PC-9 (cell line): ENCODE measurements around the gene SCAP.
"Not testable (repeated sequence)": the region's sequence is repeated elsewhere in the genome, so short reads cannot be mapped to it uniquely, and the experiment has no call there.

ENCODE experiments used
- EZH2 ChIP-seq: fragments of 200-600 bp; sonication (generic); IDR thresholded peaks from 2 replicates; pipeline ENCODE4 v1.8.0; 2017; ENCODE audit warnings: antibody characterized with exemption, low read depth
- TF ChIP-seq, protein P1 (sequence below): fragments of 200-600 bp; sonication (generic); conservative IDR thresholded peaks from 2 replicates; pipeline ENCODE4 v1.6.1; 2017; ENCODE audit warnings: mixed run types, antibody characterized with exemption, mild to moderate bottlenecking, moderate library complexity

DNA sequence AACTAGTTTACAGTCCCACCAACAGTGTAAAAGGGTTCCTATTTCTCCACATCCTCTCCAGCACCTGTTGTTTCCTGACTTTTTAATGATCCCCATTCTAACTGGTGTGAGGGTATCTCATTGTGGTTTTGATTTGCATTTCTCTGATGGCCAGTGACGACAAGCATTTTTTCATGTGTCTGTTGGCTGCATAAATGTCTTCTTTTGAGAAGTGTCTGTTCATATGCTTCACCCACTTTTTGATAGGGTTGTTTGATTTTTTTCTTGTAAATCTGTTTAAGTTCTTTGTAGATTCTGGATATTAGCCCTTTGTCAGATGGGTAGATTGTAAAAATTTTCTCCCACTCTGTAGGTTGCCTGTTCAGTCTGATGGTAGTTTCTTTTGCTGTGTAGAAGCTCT is 7.4 kb downstream of the SCAP start:
- TF ChIP-seq, protein P1, sequence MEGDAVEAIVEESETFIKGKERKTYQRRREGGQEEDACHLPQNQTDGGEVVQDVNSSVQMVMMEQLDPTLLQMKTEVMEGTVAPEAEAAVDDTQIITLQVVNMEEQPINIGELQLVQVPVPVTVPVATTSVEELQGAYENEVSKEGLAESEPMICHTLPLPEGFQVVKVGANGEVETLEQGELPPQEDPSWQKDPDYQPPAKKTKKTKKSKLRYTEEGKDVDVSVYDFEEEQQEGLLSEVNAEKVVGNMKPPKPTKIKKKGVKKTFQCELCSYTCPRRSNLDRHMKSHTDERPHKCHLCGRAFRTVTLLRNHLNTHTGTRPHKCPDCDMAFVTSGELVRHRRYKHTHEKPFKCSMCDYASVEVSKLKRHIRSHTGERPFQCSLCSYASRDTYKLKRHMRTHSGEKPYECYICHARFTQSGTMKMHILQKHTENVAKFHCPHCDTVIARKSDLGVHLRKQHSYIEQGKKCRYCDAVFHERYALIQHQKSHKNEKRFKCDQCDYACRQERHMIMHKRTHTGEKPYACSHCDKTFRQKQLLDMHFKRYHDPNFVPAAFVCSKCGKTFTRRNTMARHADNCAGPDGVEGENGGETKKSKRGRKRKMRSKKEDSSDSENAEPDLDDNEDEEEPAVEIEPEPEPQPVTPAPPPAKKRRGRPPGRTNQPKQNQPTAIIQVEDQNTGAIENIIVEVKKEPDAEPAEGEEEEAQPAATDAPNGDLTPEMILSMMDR: not testable (repeated sequence)
- not testable (repeated sequence) for TF ChIP-seq EZH2
